Activated T-cell treated with anti-CD3 and anti-CD28 coated beads for 1 hour (primary cell): ENCODE data around the gene TAS1R1.
A peak's percentile ranks its signal among the peaks of the same experiment; 100 is the strongest.
"Not testable (repeated sequence)": the region's sequence is repeated elsewhere in the genome, so short reads cannot be mapped to it uniquely, and the experiment has no call there.

Source experiments
- DNase-seq: peaks from one replicate; pipeline ENCODE4 v3.0.0-alpha.2; 2020; ENCODE audit warnings: low read depth

TAS1R1 gene

GRCh38 chr1:6521536-6521935 is 33.6 kb upstream of the TAS1R1 start:
- no peak for DNase-seq

DNA sequence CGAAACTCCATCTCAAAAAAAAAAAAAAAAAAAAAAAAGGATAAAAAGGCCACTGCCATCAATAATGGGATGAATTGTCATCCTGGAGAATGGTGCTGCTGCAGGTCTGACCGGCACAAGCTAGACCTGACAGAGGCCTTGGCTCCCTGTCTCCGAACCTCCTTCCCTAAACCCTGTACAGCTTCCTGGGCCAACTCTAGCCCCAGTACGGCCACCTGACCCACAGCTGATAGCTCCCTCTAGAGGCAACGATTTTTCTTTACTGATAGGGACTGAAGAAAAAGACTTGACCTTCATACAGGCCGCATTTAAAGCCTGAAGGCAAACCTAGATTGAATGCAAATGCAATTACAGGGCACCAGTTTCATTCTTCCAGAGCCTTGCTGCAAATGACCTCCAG is 31.5 kb upstream of the TAS1R1 start:
- no peak for DNase-seq

DNA sequence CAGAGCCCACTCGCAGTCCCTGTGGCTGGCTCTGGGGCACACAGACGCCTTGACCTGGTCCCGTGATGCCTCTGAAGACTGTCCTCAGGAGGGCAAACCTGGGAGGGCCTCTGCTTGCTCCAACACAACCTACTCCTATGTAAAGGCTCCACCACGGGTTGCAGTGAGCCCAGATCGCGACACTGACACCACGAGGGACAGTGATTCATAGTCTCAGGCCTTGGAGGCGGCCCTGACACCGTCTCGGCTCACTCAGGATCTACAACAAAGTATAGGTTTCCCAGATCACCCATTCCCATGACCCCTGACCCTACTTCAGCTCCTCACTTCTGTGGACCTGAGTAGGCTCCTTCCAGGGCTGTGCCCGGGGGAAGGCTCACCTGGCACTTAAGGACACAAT is 28.8 kb upstream of the TAS1R1 start:
- no peak for DNase-seq

DNA sequence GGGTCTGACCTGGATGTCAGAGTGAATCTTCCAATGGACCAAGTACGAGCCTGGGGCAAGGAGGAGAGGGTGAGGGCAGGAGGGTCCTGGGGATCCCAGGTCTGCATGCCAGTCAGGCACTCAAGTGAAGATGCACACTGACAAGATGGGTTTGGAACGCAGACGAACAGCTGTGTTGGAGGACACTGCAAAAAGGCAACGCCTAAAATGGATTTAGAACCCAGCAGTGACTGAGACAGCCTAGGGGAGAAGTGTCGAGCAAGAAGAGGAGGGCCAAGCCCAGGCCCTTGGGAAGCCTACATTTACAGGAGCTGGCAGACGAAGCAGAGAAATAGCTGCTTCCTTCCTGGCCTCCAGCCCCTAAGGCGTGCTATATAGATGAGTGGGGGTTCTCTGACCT is 26.6 kb upstream of the TAS1R1 start:
- DNase-seq: no peak

DNA sequence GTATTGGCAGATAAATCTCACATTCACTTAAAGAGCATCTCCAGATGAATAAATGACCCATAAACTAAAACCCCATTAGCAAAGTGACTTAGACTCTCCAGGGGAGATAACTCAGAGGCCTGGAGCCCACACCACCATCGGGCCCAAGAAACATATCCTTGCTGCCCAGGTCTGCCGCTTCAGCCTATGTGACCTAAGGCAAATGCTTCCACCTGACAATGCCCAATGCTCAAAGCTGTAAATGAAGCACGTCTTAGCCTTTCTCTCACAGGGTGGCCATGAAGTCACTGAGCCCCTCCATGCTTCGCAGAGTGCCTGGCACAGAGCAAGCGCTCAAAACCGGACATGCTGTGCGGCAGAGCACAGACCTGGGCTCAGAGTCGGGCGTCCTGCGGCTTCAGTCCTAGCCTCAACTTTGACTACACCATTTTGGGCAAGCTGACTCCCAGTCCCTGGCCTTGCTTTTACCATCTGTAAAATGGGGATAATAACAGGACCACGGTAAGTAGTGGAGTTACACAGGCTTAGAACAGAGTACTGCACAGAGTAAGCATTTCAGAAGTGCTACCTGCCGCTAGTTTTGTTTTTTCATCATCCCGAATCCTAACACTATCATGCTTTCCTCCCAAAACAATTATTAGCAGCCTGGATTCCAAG is 24.5 kb upstream of the TAS1R1 start:
- no peak for DNase-seq

DNA sequence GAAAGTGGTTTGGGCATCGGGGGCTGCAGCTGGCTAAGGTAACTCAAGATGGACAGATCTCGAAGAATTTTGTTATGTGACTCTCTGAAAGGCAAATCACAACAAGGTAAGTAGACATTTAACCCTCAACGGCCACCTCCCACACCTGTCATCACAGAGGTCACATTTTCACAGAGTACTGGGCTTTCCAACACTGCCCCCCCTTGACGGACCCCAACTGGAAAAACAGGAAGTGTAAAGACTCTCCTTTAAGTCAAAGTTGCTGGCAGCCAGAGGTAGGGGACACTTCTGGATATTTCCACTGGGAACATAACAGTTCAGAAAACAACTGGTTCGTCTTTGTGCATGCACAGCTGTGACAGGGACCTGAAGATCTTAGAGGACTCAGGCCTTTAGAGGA is 23.1 kb upstream of the TAS1R1 start:
- no peak for DNase-seq

DNA sequence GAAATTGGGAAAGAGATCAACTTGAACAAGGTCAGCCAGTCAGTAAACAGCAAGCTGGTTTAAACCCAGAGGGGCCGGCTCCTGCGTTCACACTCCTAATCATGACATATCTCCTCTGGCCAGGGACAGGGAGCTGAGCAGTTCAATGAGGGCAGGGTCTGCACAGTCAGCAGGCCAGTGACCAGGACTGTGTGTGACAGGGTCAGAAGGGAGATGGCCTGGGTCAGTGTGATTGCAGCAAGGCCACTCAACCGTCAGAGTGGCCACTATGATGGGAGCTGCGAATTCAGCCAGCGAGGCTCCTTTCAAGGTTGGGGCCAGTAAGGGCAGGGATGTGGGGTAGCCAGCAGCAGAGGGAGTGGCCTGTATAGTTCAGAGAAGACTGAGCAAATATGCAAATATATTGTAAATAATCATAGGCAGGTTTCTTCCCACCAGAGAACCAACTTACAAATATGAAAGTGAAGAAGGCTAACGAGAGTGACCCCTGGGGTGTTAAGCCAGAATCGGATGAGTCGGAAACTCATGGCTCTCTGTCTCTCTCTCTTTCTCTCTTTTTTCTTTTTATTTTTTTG is 20.8 kb upstream of the TAS1R1 start:
- DNase-seq: no peak

GRCh38 chr1:6535214-6535613 is 19.9 kb upstream of the TAS1R1 start:
- no peak for DNase-seq

- DNase-seq: no peak
Measured at GRCh38 chr1:6536291-6536690, 18.8 kb upstream of the TAS1R1 start.

- no peak for DNase-seq
Measured at GRCh38 chr1:6538956-6539355, 16.2 kb upstream of the TAS1R1 start.

GRCh38 chr1:6544831-6545230 is 10.3 kb upstream of the TAS1R1 start:
- DNase-seq: no peak

DNA sequence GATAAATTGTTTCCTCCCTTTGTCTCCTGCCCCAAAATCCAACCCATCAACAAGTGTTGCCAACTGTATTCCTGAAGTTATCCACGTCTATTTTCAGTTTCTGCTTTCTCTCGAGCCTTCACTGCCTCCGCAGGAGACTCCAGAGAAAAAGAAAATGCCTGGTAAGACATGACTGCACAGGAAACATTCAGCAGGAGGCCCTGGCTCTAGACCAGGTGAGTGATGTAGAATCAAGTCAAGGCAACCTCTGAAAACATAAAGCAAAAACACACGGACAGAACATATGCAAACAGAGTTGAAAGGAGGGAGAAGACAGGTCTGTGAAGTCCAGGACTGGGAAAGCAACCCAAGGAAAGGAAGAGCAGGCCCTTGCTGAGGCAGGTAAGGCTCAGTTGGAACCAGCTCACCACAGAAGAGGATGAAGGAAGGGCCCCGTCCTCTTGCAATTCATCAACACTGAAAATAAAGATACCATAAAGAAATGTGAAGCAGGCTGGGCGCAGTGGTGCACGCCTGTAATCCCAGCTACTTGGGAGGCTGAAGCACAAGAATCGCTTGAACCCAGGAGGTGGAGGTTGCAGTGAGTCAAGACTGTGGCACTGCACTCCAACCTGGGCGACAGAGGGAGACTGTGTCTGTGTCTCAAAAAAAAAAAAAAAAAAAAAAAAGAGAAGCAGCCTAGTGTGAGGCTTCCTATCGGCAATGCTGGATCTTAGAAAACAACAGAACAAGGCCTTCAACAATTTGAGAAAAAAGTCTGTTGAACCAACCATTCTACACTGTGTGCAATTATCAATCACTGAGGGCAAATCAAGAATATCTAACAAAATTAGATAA is 9.6 kb upstream of the TAS1R1 start:
- peak; percentile 6 for DNase-seq

- DNase-seq: no peak
Measured at GRCh38 chr1:6546326-6546725, 8.8 kb upstream of the TAS1R1 start.

DNA sequence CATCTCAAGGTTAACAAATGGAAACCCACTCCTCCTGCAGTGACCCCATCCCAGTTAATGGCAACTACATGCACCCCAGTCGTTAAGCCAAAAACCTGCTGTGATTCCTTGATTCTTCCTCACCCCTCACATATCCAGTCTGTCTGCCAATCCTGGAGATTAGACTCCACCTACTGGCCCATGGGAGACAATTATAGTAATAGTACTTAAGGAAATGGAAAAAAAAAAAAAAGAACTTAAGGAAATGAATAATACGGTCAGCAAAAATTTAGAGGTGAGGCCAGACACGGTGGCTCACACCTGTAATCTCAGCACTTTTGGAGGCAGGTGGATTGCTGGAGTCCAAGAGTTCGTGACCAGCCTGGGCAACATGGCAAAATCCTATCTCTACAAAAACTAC is 7.8 kb upstream of the TAS1R1 start:
- DNase-seq: no peak

DNA sequence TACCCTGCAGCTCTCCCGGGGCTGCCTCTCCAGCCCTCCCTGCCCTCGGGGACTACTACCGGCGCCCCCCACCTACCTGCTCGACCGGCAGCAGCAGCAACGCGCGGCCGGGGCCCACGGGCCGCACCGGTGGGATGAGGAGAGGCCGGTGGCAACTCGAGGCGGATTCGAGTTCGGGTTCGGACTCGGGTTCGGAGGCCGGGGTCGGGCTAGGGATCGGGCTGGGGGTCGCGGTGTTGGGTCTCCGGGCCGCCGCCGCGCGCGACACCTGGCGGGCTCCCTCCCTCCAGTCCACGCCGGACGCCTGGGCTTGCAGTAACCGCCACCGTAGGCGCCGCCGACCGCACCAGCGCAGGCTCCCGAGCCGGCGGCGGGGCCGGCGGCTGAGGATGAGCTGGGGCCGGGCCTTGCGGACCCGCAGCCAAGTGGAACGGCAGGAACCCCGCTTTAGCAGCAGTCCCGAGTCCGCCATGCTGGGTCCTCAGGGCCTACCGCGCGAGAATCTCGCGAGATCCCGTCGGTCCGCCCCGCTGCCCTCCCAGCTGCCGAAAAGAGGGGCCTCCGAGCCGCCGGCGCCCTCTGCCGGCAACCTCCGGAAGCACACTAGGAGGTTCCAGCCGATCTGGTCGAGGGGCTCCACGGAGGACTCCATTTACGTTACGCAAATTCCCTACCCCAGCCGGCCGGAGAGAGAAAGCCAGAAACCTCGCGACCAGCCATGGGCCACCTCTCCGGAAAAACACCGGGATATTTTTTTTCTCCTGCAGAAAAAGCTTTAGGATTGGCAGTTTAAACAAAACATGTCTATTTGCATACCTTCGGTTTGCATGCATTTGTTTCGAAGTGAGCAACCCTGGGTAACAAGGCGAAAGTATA is 838 bp upstream of the TAS1R1 start, which contains the start of gene NOL9:
NOL9 (minus strand) TSS at position 483 of the 876 bp plus-strand sequence; CDS start at position 472, 11 bp downstream.
- peak; percentile 89 for DNase-seq

DNA sequence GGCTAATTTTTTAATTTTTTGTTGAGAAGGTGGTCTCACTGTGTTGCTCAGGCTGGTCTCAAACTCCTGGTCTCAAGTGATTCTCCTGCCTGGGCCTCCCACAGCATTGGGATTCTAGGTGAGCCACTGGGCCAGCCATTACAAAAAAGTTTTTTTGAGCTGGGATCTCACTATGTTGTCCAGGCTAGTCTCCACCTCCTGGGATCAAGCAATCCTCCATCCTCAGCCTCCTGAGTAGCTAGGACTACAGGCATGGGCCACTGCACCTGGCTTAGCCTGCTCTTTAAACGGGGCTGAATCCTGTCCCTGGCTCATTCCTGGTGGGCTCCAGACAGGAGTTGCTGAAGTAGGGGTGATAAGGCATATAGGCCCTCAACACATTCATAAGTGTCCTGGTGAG is 2.5 kb downstream of the TAS1R1 start:
- DNase-seq: no peak

DNA sequence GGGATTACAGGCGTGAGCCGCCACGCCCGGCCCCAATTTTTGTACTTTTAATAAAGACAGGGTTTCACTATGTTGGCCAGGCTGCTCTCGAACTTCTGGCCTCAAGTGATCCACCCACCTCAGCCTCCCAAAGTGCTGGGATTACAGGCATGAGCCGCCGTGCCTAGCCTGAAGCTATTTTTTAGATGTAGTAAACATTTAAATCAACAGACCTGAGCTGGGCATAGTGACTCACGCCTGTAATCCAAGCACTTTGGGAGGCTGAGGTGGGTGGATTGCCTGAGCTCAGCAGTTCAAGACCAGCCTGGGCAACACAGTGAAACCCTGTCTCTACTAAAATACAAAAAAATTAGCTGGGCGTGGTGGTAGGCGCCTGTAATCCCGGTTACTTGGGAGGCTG is 4.1 kb downstream of the TAS1R1 start:
- DNase-seq: not testable (repeated sequence)

GRCh38 chr1:6560267-6560666 is 5.2 kb downstream of the TAS1R1 start:
- DNase-seq: no peak

DNA sequence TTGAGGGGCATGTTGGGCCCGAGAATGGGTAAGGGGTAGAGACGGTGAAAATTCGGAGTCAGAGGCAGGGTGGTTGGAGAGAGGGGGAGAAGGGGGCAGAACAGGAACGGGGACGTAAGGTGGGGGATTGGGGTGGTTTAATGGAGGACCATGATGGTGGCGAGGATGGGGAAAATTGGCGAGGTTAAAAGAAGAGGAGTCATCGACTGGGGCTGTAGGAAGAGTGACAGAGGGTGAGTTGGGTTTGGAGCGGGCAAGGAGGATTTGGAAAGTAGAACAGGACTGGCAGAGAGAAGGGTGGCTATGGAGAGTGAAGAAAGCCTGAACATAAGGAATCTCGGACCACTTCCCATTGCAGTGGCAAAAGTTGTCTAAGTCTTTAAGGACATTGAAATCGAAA is 13.9 kb downstream of the TAS1R1 start:
- DNase-seq: no peak

- DNase-seq: no peak
Measured at GRCh38 chr1:6570100-6570499, 15.0 kb downstream of the TAS1R1 start.

GRCh38 chr1:6570987-6571386 is 15.9 kb downstream of the TAS1R1 start:
- DNase-seq: no peak

- no peak for DNase-seq
Measured at GRCh38 chr1:6572653-6573383, 17.7 kb downstream of the TAS1R1 start.
